Lower lobe of right lung (tissue), 2 donors: ENCODE data around the gene ZBP1. TPM values are rescaled to one million over a fixed set of nuclear protein-coding genes. Genes with fewer than 3 reads are reported as not detected.

Source experiments
- ATAC-seq, 2 donors: fragments of 200-7000 bp; cut with Tn5 transposase; one replicate each; pipeline ENCODE4 v1.9.1; 2020 to 2022; ENCODE audit warnings: mild to moderate bottlenecking in 2 of 2, moderate library complexity in 2 of 2
- DNase-seq: peaks from one replicate; pipeline ENCODE4 v3.0.0-alpha.2; 2020
- H3K27ac ChIP-seq: fragments of 200-600 bp; one replicate; pipeline ENCODE4 v1.8.0; 2022
- H3K27me3 ChIP-seq: fragments of 200-600 bp; one replicate; pipeline ENCODE4 v1.8.0; 2022; ENCODE audit warnings: low read depth
- H3K36me3 ChIP-seq: fragments of 200-600 bp; one replicate; pipeline ENCODE4 v1.8.0; 2022; ENCODE audit warnings: mild to moderate bottlenecking
- H3K4me1 ChIP-seq: fragments of 200-600 bp; one replicate; pipeline ENCODE4 v1.8.0; 2022
- H3K4me3 ChIP-seq: fragments of 200-600 bp; one replicate; pipeline ENCODE4 v1.8.0; 2022; ENCODE audit warnings: mild to moderate bottlenecking
- H3K9me3 ChIP-seq: fragments of 200-600 bp; one replicate; pipeline ENCODE4 v1.8.0; 2022
- CTCF ChIP-seq: fragments of 200-600 bp; IDR thresholded peaks from one replicate; pipeline ENCODE4 v1.8.0; 2022; ENCODE audit warnings: antibody characterized with exemption, mild to moderate bottlenecking
- intact Hi-C: fragments of 100-400 bp; cut with DNase I; formaldehyde crosslinking; loops from one replicate; pipeline ENCODE4 v1.11.0; 2022
- total RNA-seq: library from RNA; stranded (reverse); fragmentation: NEBNext Ultra II Directional; extraction: Animal tissue kit (Norgen Biotek cat#: 25700); gene quantifications from one replicate; pipeline ENCODE4 v1.2.1, GENCODE V29; 2021
- donor health status: DM: no; HTN: yes; CAD: no; lungs with severe emphysema.

Gene ZBP1
- total RNA-seq, 1 donor from 2014 or later = 5.8 TPM

DNA sequence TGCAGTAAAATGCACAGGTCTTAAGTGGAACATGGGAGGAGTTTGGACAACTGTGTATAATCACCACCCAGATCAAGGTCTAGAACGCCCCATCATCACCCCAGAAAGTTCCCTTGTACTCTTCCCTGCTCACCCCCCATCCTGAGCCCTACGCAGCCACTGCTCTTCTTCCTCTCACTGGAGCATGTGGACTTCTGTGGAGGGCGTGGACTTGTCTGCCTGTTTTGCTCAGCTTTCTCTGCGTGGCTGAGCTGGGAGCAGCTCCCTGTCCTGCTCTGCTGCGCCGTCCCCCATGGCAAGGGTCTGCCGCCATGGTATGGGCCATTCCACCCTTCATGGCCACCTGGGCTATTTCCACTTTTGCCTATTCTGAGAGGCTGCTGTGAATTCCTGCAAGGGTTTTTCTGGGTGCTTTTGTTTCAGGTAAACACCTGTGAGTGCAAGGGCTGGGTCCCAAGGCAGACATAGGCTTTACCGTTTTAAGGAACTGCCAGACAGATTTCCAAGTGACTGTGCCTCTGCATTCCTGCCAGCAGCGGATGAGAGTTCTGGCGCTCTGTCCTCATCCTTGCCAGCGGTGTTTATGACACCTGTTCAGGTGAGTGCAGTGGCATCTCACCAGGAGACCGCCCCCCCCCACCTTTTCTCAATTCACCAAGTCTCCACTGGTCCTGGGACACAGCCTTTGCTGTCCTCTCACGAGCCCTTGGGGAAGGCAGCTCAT is 39.6 kb downstream of the ZBP1 start:
- intact Hi-C loops = no loop called here
- peaks cover 45% of the 10 kb centered on the region for H3K27me3 ChIP-seq
- H3K4me3 ChIP-seq = no peak overlapping the region
- no peaks in the 10 kb centered on the region for H3K36me3 ChIP-seq
- H3K9me3 ChIP-seq = no peaks in the 10 kb centered on the region
- TF ChIP-seq CTCF = no peak
- H3K27ac ChIP-seq = no peak overlapping the region
- DNase-seq (no peak), ATAC-seq (no peak)
- H3K4me1 ChIP-seq = peaks cover 36% of the 10 kb centered on the region

GRCh38 chr20:57579898-57580447 is 40.3 kb downstream of the ZBP1 start:
- no peak overlapping the region for H3K4me3 ChIP-seq
- H3K27ac ChIP-seq = no peak overlapping the region
- H3K4me1 ChIP-seq = peaks cover 36% of the 10 kb centered on the region
- no peaks in the 10 kb centered on the region for H3K36me3 ChIP-seq
- no peak for ATAC-seq
- intact Hi-C loops = no loop called here
- peaks cover 39% of the 10 kb centered on the region for H3K27me3 ChIP-seq
- no peaks in the 10 kb centered on the region for H3K9me3 ChIP-seq
- no peak for DNase-seq
- TF ChIP-seq CTCF = no peak

GRCh38 chr20:57579331-57579897 is 40.8 kb downstream of the ZBP1 start:
- ATAC-seq (no peak), DNase-seq (no peak)
- TF ChIP-seq CTCF = no peak
- H3K4me1 ChIP-seq = peaks cover 36% of the 10 kb centered on the region
- no peak overlapping the region for H3K4me3 ChIP-seq
- intact Hi-C loops = no loop called here
- no peak overlapping the region for H3K27ac ChIP-seq
- H3K36me3 ChIP-seq = no peaks in the 10 kb centered on the region
- H3K27me3 ChIP-seq = peaks cover 39% of the 10 kb centered on the region
- H3K9me3 ChIP-seq = no peaks in the 10 kb centered on the region

DNA sequence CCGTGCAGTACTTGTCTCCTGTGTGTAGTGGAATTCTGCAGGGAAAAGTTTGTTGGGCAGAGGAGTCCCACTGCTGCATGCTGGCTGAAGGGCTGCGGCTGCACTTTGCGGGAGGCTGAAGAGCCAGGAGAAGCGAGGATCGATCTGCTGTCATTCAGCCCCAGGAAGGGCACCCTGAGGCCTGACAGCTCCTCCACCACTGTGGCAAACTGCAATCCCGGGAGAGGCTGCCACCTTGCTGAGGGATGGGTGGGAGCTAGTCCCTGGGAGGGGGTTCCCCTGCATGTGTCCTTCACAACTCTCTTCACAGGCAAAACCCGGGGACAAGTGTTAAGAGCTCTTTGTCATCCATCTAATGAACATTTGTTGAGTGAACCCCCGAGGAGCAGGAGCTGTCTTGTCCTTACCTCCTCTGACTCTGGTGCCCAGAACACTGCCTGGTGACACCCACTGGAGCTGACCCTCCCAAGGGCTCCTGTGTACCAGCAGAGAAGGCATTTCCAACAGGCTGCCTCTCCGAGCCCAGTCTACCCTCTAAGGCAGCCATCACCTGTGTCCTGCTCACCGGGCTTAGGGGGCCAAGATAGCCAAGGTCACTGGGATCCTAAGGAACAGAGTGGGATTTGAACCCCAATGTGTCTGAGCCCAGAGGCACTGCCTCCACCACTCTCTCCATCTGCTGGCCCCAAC is 41.6 kb downstream of the ZBP1 start:
- H3K9me3 ChIP-seq = no peaks in the 10 kb centered on the region
- ATAC-seq = no peak
- no peaks in the 10 kb centered on the region for H3K36me3 ChIP-seq
- H3K27me3 ChIP-seq = peaks cover 39% of the 10 kb centered on the region
- no peak overlapping the region for H3K27ac ChIP-seq
- H3K4me1 ChIP-seq = peaks cover 36% of the 10 kb centered on the region
- H3K4me3 ChIP-seq = no peak overlapping the region
- no peak for DNase-seq
- intact Hi-C loops = no loop called here
- no peak for TF ChIP-seq CTCF

DNA sequence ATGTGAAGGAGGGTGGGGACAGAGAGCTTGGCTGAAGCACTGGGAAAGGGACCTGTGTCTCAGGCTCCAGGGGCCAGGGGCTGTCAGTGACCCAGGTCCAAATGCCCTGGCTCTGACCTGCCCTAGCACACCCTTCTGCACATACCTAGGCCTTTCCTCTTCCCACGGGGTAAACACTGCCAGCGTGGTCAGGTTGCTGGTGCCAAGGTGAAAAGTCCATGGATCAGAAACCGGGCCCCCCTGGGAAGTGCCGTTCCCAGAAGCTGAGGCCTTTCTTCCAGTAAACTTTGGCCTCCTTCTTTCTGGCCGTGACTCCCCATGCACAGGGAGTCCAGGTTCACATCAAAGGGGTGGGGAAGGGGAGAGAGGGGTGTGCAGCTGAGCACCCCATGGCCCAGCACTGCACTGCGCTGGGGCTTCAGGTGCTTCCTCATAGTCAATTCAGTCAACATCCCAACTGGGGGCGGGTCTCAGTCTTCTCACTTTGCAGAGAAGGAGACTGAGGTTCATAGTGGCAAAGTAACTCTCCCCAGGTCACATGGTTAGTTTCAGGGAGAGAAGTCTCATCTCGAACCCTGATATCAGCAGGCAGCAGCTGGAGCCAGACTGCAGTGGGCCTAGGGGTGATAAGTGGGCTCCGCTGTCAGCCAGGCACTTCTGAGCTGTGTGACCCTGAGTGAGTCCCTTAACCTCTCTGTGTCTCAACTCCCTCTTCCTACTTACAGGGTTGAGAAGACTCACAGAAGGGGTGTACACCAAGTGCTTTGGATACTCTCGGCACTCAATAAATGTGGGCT is 42.3 kb downstream of the ZBP1 start:
- ATAC-seq = no peak
- peaks cover 35% of the 10 kb centered on the region for H3K4me1 ChIP-seq
- intact Hi-C loops = no loop called here

More for the DNA sequence above, 42.3 kb downstream of the ZBP1 start:
- no peak for TF ChIP-seq CTCF
- H3K36me3 ChIP-seq = no peaks in the 10 kb centered on the region
- no peak overlapping the region for H3K4me3 ChIP-seq
- H3K27me3 ChIP-seq = peaks cover 39% of the 10 kb centered on the region
- DNase-seq = no peak
- H3K27ac ChIP-seq = no peak overlapping the region
- no peaks in the 10 kb centered on the region for H3K9me3 ChIP-seq
